Measurements from ENCODE around the gene LARP4B.

LARP4B gene

GRCh38 chr10:878895-879294, 52.6 kb downstream of the LARP4B start:
- TF ChIP-seq GATA2 (IDR thresholded peaks at IDR 0.05; ENCODE audit: low read depth, low read length) (no peak), GATA3 (IDR thresholded peaks at IDR 0.05; ENCODE audit: low read depth, low read length) (no peak)

- TF ChIP-seq GATA2 (IDR thresholded peaks at IDR 0.05; ENCODE audit: low read depth, low read length), result no peak
- TF ChIP-seq GATA3 (IDR thresholded peaks at IDR 0.05; ENCODE audit: low read depth, low read length), result no peak
These were observed 53.2 kb downstream of the LARP4B start for GRCh38 chr10:878333-878759.

- no peak for TF ChIP-seq GATA3 (IDR thresholded peaks at IDR 0.05; ENCODE audit: low read depth, low read length)
- no peak for TF ChIP-seq GATA2 (IDR thresholded peaks at IDR 0.05; ENCODE audit: low read depth, low read length)
These were observed 55.1 kb downstream of the LARP4B start for GRCh38 chr10:876438-876837.

- TF ChIP-seq GATA3 (IDR thresholded peaks at IDR 0.05; ENCODE audit: low read depth, low read length) (no peak), GATA2 (IDR thresholded peaks at IDR 0.05; ENCODE audit: low read depth, low read length) (no peak)
These were observed 58.5 kb downstream of the LARP4B start for GRCh38 chr10:873020-873419.

GRCh38 chr10:871951-872403, 59.5 kb downstream of the LARP4B start:
- TF ChIP-seq GATA2 (IDR thresholded peaks at IDR 0.05; ENCODE audit: low read depth, low read length) (no peak), GATA3 (IDR thresholded peaks at IDR 0.05; ENCODE audit: low read depth, low read length) (no peak)

GRCh38 chr10:870564-871166, 60.8 kb downstream of the LARP4B start:
- no peak for TF ChIP-seq GATA2 (IDR thresholded peaks at IDR 0.05; ENCODE audit: low read depth, low read length)
- no peak for TF ChIP-seq GATA3 (IDR thresholded peaks at IDR 0.05; ENCODE audit: low read depth, low read length)

- TF ChIP-seq GATA3 (IDR thresholded peaks at IDR 0.05; ENCODE audit: low read depth, low read length), result no peak
- TF ChIP-seq GATA2 (IDR thresholded peaks at IDR 0.05; ENCODE audit: low read depth, low read length), result no peak
These were observed 62.3 kb downstream of the LARP4B start for GRCh38 chr10:869171-869570.

GRCh38 chr10:867807-868206, 63.7 kb downstream of the LARP4B start:
- TF ChIP-seq GATA3 (IDR thresholded peaks at IDR 0.05; ENCODE audit: low read depth, low read length) (no peak), GATA2 (IDR thresholded peaks at IDR 0.05; ENCODE audit: low read depth, low read length) (no peak)

- no peak for TF ChIP-seq GATA3 (IDR thresholded peaks at IDR 0.05; ENCODE audit: low read depth, low read length)
- TF ChIP-seq GATA2 (IDR thresholded peaks at IDR 0.05; ENCODE audit: low read depth, low read length), result no peak
These were observed 64.9 kb downstream of the LARP4B start for GRCh38 chr10:866577-866941.

GRCh38 chr10:865924-866576, 65.5 kb downstream of the LARP4B start:
- TF ChIP-seq GATA3 (IDR thresholded peaks at IDR 0.05; ENCODE audit: low read depth, low read length), result no peak
- no peak for TF ChIP-seq GATA2 (IDR thresholded peaks at IDR 0.05; ENCODE audit: low read depth, low read length)

- TF ChIP-seq GATA2 (IDR thresholded peaks at IDR 0.05; ENCODE audit: low read depth, low read length) (no peak), GATA3 (IDR thresholded peaks at IDR 0.05; ENCODE audit: low read depth, low read length) (no peak)
These were observed 66.2 kb downstream of the LARP4B start for GRCh38 chr10:865257-865656.

- no peak for TF ChIP-seq GATA2 (IDR thresholded peaks at IDR 0.05; ENCODE audit: low read depth, low read length)
- no peak for TF ChIP-seq GATA3 (IDR thresholded peaks at IDR 0.05; ENCODE audit: low read depth, low read length)
These were observed 71.0 kb downstream of the LARP4B start for GRCh38 chr10:860519-860918.

GRCh38 chr10:856416-857157, 74.9 kb downstream of the LARP4B start:
- no peak for TF ChIP-seq GATA2 (IDR thresholded peaks at IDR 0.05; ENCODE audit: low read depth, low read length)
- no peak for TF ChIP-seq GATA3 (IDR thresholded peaks at IDR 0.05; ENCODE audit: low read depth, low read length)

GRCh38 chr10:855671-856070, 75.8 kb downstream of the LARP4B start:
- TF ChIP-seq GATA2 (IDR thresholded peaks at IDR 0.05; ENCODE audit: low read depth, low read length), result no peak
- TF ChIP-seq GATA3 (IDR thresholded peaks at IDR 0.05; ENCODE audit: low read depth, low read length), result no peak

- TF ChIP-seq GATA2 (IDR thresholded peaks at IDR 0.05; ENCODE audit: low read depth, low read length) (no peak), GATA3 (IDR thresholded peaks at IDR 0.05; ENCODE audit: low read depth, low read length) (no peak)
These were observed 76.4 kb downstream of the LARP4B start for GRCh38 chr10:855079-855478.
